Caco-2 (cell line): ENCODE results near the gene SPCS1. TPM values are rescaled to one million over a fixed set of nuclear protein-coding genes. Genes with fewer than 3 reads are reported as not detected.

ENCODE experiments used
- BruUV-seq: library from RNA; stranded (reverse); fragments of 400-500 nt; replicated peaks from 2 replicates; lab custom pipeline; 2021; lab: Mats Ljungman, UMichigan
- CTCF ChIA-PET: fragments of 300-600 bp; sonication (Branson Sonifier 250); formaldehyde crosslinking; loops from one replicate; lab custom pipeline; 2022; ENCODE audit warnings: antibody characterized with exemption; lab: Charles Lee
- POLR2A ChIA-PET: fragments of 300-600 bp; sonication (Branson Sonifier 250); formaldehyde crosslinking; loops from one replicate; lab custom pipeline; 2022; ENCODE audit warnings: antibody characterized with exemption; lab: Charles Lee
- DNase-seq, 2 experiments: peaks; one replicate each; pipeline versions ENCODE4 v3.0.0 to v3.0.0-alpha.2; 2020 to 2022
- H3K27me3 ChIP-seq: replicated peaks from 2 replicates; pipeline ENCODE4 v1.6.0; 2011; ENCODE audit warnings: low read length; ENCODE audit not compliant: control insufficient read depth, insufficient read depth
- H3K36me3 ChIP-seq: 2 replicates; pipeline ENCODE4 v1.5.1; 2011; ENCODE audit warnings: low read length; ENCODE audit not compliant: control insufficient read depth, insufficient read depth
- H3K4me1 ChIP-seq: fragments of 250-450 bp; sonication (Bioruptor Pico); 2 replicates; pipeline ENCODE4 v1.5.1; 2020; ENCODE audit warnings: mild to moderate bottlenecking
- H3K4me3 ChIP-seq: 2 replicates; pipeline ENCODE4 v1.5.1; 2011; ENCODE audit warnings: low read depth, mild to moderate bottlenecking, control low read depth, low read length
- H3K9me3 ChIP-seq: fragments of 250-450 bp; sonication (Bioruptor Pico); 2 replicates; pipeline ENCODE4 v1.5.1; 2020; ENCODE audit warnings: mild to moderate bottlenecking, moderate library complexity
- H3K27ac Mint-ChIP-seq: one replicate; pipeline ENCODE4 v1.8.0; 2022; ENCODE audit warnings: mixed read lengths; ENCODE audit not compliant: unreplicated experiment
- H3K27me3 Mint-ChIP-seq: one replicate; pipeline ENCODE4 v1.8.0; 2022; ENCODE audit warnings: mixed read lengths; ENCODE audit not compliant: insufficient read depth, unreplicated experiment
- H3K36me3 Mint-ChIP-seq: one replicate; pipeline ENCODE4 v1.8.0; 2022; ENCODE audit warnings: mild to moderate bottlenecking, mixed read lengths; ENCODE audit not compliant: insufficient read depth, unreplicated experiment
- H3K4me1 Mint-ChIP-seq: one replicate; pipeline ENCODE4 v1.8.0; 2022; ENCODE audit warnings: low read depth, mixed read lengths; ENCODE audit not compliant: unreplicated experiment
- H3K4me3 Mint-ChIP-seq: one replicate; pipeline ENCODE4 v1.8.0; 2022; ENCODE audit warnings: mild to moderate bottlenecking, moderate library complexity, mixed read lengths; ENCODE audit not compliant: unreplicated experiment
- H3K9me3 Mint-ChIP-seq: one replicate; pipeline ENCODE4 v1.8.0; 2022; ENCODE audit warnings: mixed read lengths; ENCODE audit not compliant: unreplicated experiment
- CTCF ChIP-seq, 2 experiments: fragments of 200-600 bp in 1 of 2; IDR thresholded peaks; 1 replicate in 1 of 2; 2 replicates in 1 of 2; pipeline versions ENCODE4 v1.5.1 to v1.8.0; 2011 to 2022; ENCODE audit warnings: antibody characterized with exemption in 1 of 2, control low read depth in 1 of 2, inconsistent platforms in 1 of 2, low read depth in 1 of 2, low read length in 1 of 2, mild to moderate bottlenecking in 1 of 2, moderate library complexity in 1 of 2; ENCODE audit not compliant: insufficient read depth in 1 of 2, severe bottlenecking in 1 of 2, unreplicated experiment in 1 of 2
- intact Hi-C: fragments of 100-400 bp; cut with micrococcal nuclease; formaldehyde crosslinking; loops from one replicate; pipeline ENCODE4 v1.10.0; 2022; ENCODE audit not compliant: unreplicated experiment
- total RNA-seq: library from RNA; stranded (reverse); gene quantifications from 2 replicates; pipeline ENCODE4 v1.2.3, GENCODE V29; 2022

SPCS1 gene
- total RNA-seq, 1 experiment from 2014 or later, result 153 TPM

GRCh38 chr3:52752045-52752660 lies 46.2 kb downstream of the SPCS1 start:
- Mint-ChIP-seq H3K9me3 (no peaks in the 10 kb centered on the region), H3K4me3 (no peak overlapping the region), H3K4me1 (no peaks in the 10 kb centered on the region), H3K36me3 (peaks cover 76% of the 10 kb centered on the region), H3K27me3 (no peaks in the 10 kb centered on the region), H3K27ac (no peak overlapping the region)
- H3K4me1 ChIP-seq, result peaks cover 9% of the 10 kb centered on the region; the same call in 1 of the 2 replicates
- H3K9me3 ChIP-seq, result peaks cover 5% of the 10 kb centered on the region; the same call in 1 of the 2 replicates
- CTCF ChIA-PET, result no interaction called here
- peak; percentile 41 to 63 for DNase-seq
- no TSS peak for BruUV-seq
- TF ChIP-seq CTCF (IDR thresholded peaks at IDR 0.05; ENCODE audit: insufficient read depth in 1 of 2, low read depth in 1 of 2, low read length in 1 of 2, severe bottlenecking in 1 of 2, unreplicated experiment in 1 of 2), result no peak
- H3K36me3 ChIP-seq, result peaks cover 1% of the 10 kb centered on the region
- no peak overlapping the region for H3K4me3 ChIP-seq
- no peaks in the 10 kb centered on the region for H3K27me3 ChIP-seq
- intact Hi-C loops, result loop anchor here (2.0 kb wide), 1 partner anchor 23 kb away; no protein-coding TSS in a partner anchor
- POLR2A ChIA-PET, result no interaction called here

GRCh38 chr3:52754373-52754772 lies 48.5 kb downstream of the SPCS1 start:
- no peaks in the 10 kb centered on the region for H3K4me1 Mint-ChIP-seq
- BruUV-seq, result no TSS peak
- Histone ChIP-seq H3K36me3 (peaks cover 3% of the 10 kb centered on the region), H3K4me1 (peaks cover 9% of the 10 kb centered on the region; the same call in 1 of the 2 replicates), H3K4me3 (no peak overlapping the region), H3K9me3 (peaks cover 5% of the 10 kb centered on the region; the same call in 1 of the 2 replicates), H3K27me3 (no peaks in the 10 kb centered on the region)
- no peak for DNase-seq
- no peak overlapping the region for H3K4me3 Mint-ChIP-seq
- peaks cover 72% of the 10 kb centered on the region for H3K36me3 Mint-ChIP-seq
- ChIA-PET POLR2A (no interaction called here), CTCF (no interaction called here)
- no peaks in the 10 kb centered on the region for H3K9me3 Mint-ChIP-seq
- intact Hi-C loops, result no loop called here
- H3K27ac Mint-ChIP-seq, result no peak overlapping the region
- H3K27me3 Mint-ChIP-seq, result no peaks in the 10 kb centered on the region
- no peak for TF ChIP-seq CTCF (IDR thresholded peaks at IDR 0.05; ENCODE audit: insufficient read depth in 1 of 2, low read depth in 1 of 2, low read length in 1 of 2, severe bottlenecking in 1 of 2, unreplicated experiment in 1 of 2)

- peaks cover 68% of the 10 kb centered on the region for H3K36me3 Mint-ChIP-seq
- no peaks in the 10 kb centered on the region for H3K9me3 Mint-ChIP-seq
- H3K9me3 ChIP-seq, result peaks cover 5% of the 10 kb centered on the region; the same call in 1 of the 2 replicates
- H3K27ac Mint-ChIP-seq, result no peak overlapping the region
- no peak overlapping the region for H3K4me3 Mint-ChIP-seq
- H3K4me1 ChIP-seq, result peaks cover 9% of the 10 kb centered on the region; the same call in 1 of the 2 replicates
- DNase-seq, result no peak
- TF ChIP-seq CTCF (IDR thresholded peaks at IDR 0.05; ENCODE audit: insufficient read depth in 1 of 2, low read depth in 1 of 2, low read length in 1 of 2, severe bottlenecking in 1 of 2, unreplicated experiment in 1 of 2), result no peak
- no peaks in the 10 kb centered on the region for H3K27me3 Mint-ChIP-seq
- no peaks in the 10 kb centered on the region for H3K27me3 ChIP-seq
- intact Hi-C loops, result no loop called here
- H3K4me3 ChIP-seq, result no peak overlapping the region
- ChIA-PET CTCF (no interaction called here), POLR2A (no interaction called here)
- no TSS peak for BruUV-seq
- H3K4me1 Mint-ChIP-seq, result no peaks in the 10 kb centered on the region
- H3K36me3 ChIP-seq, result peaks cover 3% of the 10 kb centered on the region
These were observed 50.2 kb downstream of the SPCS1 start for GRCh38 chr3:52756141-52756540.

Other genes with a start within 250 kb of the SPCS1 start
- 0.39 and 0.63 TPM in 2 replicates for gene STAB1, start 210.8 kb upstream of the SPCS1 start, total RNA-seq
- 212 and 214 TPM in 2 replicates for gene NT5DC2, start 172.2 kb upstream of the SPCS1 start, total RNA-seq
- gene UQCC5, start 169.5 kb upstream of the SPCS1 start, total RNA-seq, result 35.0 and 38.6 TPM in 2 replicates
- 50.6 and 50.7 TPM in 2 replicates for gene PBRM1, start 20.2 kb upstream of the SPCS1 start, total RNA-seq
- 125 and 134 TPM in 2 replicates for gene GNL3, start 20.1 kb upstream of the SPCS1 start, total RNA-seq
- gene GLT8D1, start 315 bp upstream of the SPCS1 start, total RNA-seq, result 30.5 and 31.4 TPM in 2 replicates
- 39.2 and 40.5 TPM in 2 replicates for gene NEK4, start 64.8 kb downstream of the SPCS1 start, total RNA-seq
- 0.49 TPM in 1 of 2 replicates, not detected in the other for gene ITIH1, start 71.5 kb downstream of the SPCS1 start, total RNA-seq
- gene ITIH3, start 88.7 kb downstream of the SPCS1 start, total RNA-seq, result 0.23 and 0.27 TPM in 2 replicates
- gene ITIH4, start 124.6 kb downstream of the SPCS1 start, total RNA-seq, result 3.7 and 4.1 TPM in 2 replicates
- gene MUSTN1, start 128.9 kb downstream of the SPCS1 start, total RNA-seq, result 1.8 TPM in 1 of 2 replicates, not detected in the other
- gene STIMATE, start 191.4 kb downstream of the SPCS1 start, total RNA-seq, result 13.5 and 13.9 TPM in 2 replicates